ENCODE measurements around the gene KRTAP10-8.

DNA sequence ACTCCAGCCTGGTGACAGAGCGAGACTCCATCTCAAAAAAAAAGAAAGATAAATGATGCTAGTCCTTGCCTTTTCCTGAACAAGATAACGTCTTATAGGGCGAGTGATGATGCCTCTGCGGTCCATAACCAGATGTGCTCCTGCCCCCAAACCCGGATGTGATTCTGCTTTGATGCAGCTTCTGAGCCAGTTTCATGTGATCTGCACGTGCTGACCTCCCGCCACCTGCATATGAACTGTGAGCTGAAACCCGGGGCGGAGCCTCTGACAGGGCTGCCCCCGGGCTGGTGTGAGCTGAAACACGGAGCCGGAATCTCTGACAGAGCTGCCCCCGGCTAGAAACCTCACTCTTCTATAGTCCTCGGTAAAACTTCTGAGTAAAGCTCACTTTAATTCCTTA lies 41.2 kb downstream of the KRTAP10-8 start:
- TF ChIP-seq CTCF (IDR thresholded peaks at IDR 0.05) (no peak), POLR2A (IDR thresholded peaks at IDR 0.05) (no peak)
